H9 (cell line): Measurements from ENCODE around the gene LTBP4. TPM values are rescaled to one million over a fixed set of nuclear protein-coding genes. Genes with fewer than 3 reads are reported as not detected.
"Not testable (repeated sequence)": the region's sequence is repeated elsewhere in the genome, so short reads cannot be mapped to it uniquely, and the experiment has no call there.

Source experiments
- DNase-seq: peaks from one replicate; pipeline ENCODE4 v3.0.0-alpha.2; 2017
- H2AFZ ChIP-seq: one replicate; pipeline ENCODE4 v1.6.1; 2013; ENCODE audit warnings: mild to moderate bottlenecking, low read length, control low read depth, moderate library complexity
- H2AK5ac ChIP-seq: 2 replicates; pipeline ENCODE4 v1.6.1; 2013; ENCODE audit warnings: low read length, control low read depth, mixed read lengths; ENCODE audit not compliant: insufficient read length
- H2BK120ac ChIP-seq: one replicate; pipeline ENCODE4 v1.6.1; 2013; ENCODE audit warnings: low read depth, mild to moderate bottlenecking, low read length, control low read depth, inconsistent platforms; ENCODE audit not compliant: poor library complexity, severe bottlenecking
- H2BK12ac ChIP-seq: 2 replicates; pipeline ENCODE4 v1.6.1; 2013; ENCODE audit warnings: low read length, control low read depth, mixed read lengths, low read depth; ENCODE audit not compliant: insufficient read length
- H2BK15ac ChIP-seq: 2 replicates; pipeline ENCODE4 v1.6.1; 2013; ENCODE audit warnings: low read depth, low read length, control low read depth
- H2BK20ac ChIP-seq: one replicate; pipeline ENCODE4 v1.6.1; 2013; ENCODE audit warnings: low read depth, mild to moderate bottlenecking, low read length, control low read depth, inconsistent platforms; ENCODE audit not compliant: poor library complexity, severe bottlenecking
- H2BK5ac ChIP-seq: 2 replicates; pipeline ENCODE4 v1.6.1; 2013; ENCODE audit warnings: low read length, control low read depth, mixed read lengths; ENCODE audit not compliant: insufficient read length
- H3K14ac ChIP-seq: 2 replicates; pipeline ENCODE4 v1.6.1; 2013; ENCODE audit warnings: low read length, control low read depth; ENCODE audit not compliant: insufficient read depth
- H3K18ac ChIP-seq: 2 replicates; pipeline ENCODE4 v1.6.1; 2013; ENCODE audit warnings: low read depth, mild to moderate bottlenecking, mixed read lengths, low read length, control low read depth; ENCODE audit not compliant: insufficient read length
- H3K23ac ChIP-seq: 2 replicates; pipeline ENCODE4 v1.6.1; 2013; ENCODE audit warnings: low read length, control low read depth, mixed read lengths, low read depth; ENCODE audit not compliant: insufficient read length
- H3K23me2 ChIP-seq: 2 replicates; pipeline ENCODE4 v1.6.1; 2013; ENCODE audit warnings: low read depth, mild to moderate bottlenecking, mixed read lengths, low read length, control low read depth; ENCODE audit not compliant: insufficient read length, poor library complexity, severe bottlenecking
- H3K27ac ChIP-seq: 2 replicates; pipeline ENCODE4 v1.5.1; 2013; ENCODE audit warnings: low read length, control low read depth, mixed read lengths, low read depth; ENCODE audit not compliant: insufficient read length
- H3K27me3 ChIP-seq: 2 replicates; pipeline ENCODE4 v1.6.1; 2013; ENCODE audit warnings: low read length, control low read depth, inconsistent platforms; ENCODE audit not compliant: insufficient read depth
- H3K4ac ChIP-seq: 2 replicates; pipeline ENCODE4 v1.6.1; 2013; ENCODE audit warnings: low read depth, mild to moderate bottlenecking, control low read depth, inconsistent platforms, low read length, moderate library complexity
- H3K4me1 ChIP-seq: 2 replicates; pipeline ENCODE4 v1.6.1; 2013; ENCODE audit warnings: low read length, control low read depth, inconsistent platforms; ENCODE audit not compliant: insufficient read depth
- H3K4me2 ChIP-seq: 2 replicates; pipeline ENCODE4 v1.6.1; 2013; ENCODE audit warnings: low read length, control low read depth, mixed read lengths; ENCODE audit not compliant: insufficient read length, insufficient read depth
- H3K56ac ChIP-seq: 2 replicates; pipeline ENCODE4 v1.6.1; 2013; ENCODE audit warnings: low read depth, mild to moderate bottlenecking, mixed read lengths, low read length, control low read depth; ENCODE audit not compliant: insufficient read length
- H3K79me1 ChIP-seq: 2 replicates; pipeline ENCODE4 v1.6.1; 2013; ENCODE audit warnings: low read depth, mild to moderate bottlenecking, moderate library complexity, low read length, control low read depth, inconsistent platforms; ENCODE audit not compliant: insufficient read depth, poor library complexity, severe bottlenecking
- H3K79me2 ChIP-seq: 2 replicates; pipeline ENCODE4 v1.6.1; 2013; ENCODE audit warnings: low read length, control low read depth, inconsistent platforms; ENCODE audit not compliant: insufficient read depth
- H3K9ac ChIP-seq: 2 replicates; pipeline ENCODE4 v1.6.1; 2013; ENCODE audit warnings: low read length, control low read depth, mixed read lengths; ENCODE audit not compliant: insufficient read length; ENCODE audit errors: extremely low read depth
- H3K9me3 ChIP-seq: one replicate; pipeline ENCODE4 v1.6.1; 2013; ENCODE audit warnings: low read depth, low read length, inconsistent platforms; ENCODE audit not compliant: control insufficient read depth
- H3T11ph ChIP-seq: one replicate; pipeline ENCODE4 v1.6.1; 2013; ENCODE audit warnings: mild to moderate bottlenecking, low read length, control low read depth, inconsistent platforms
- H4K20me1 ChIP-seq: one replicate; pipeline ENCODE4 v1.6.1; 2013; ENCODE audit not compliant: control insufficient read depth, insufficient read length, insufficient read depth
- H4K5ac ChIP-seq: 2 replicates; pipeline ENCODE4 v1.6.1; 2013; ENCODE audit warnings: low read depth, mild to moderate bottlenecking, mixed read lengths, low read length, control low read depth; ENCODE audit not compliant: insufficient read length
- H4K8ac ChIP-seq: replicated peaks from 2 replicates; pipeline ENCODE4 v1.6.1; 2013; ENCODE audit warnings: low read length, control low read depth, mixed read lengths, low read depth; ENCODE audit not compliant: insufficient read length
- H4K91ac ChIP-seq: 2 replicates; pipeline ENCODE4 v1.6.1; 2013; ENCODE audit warnings: low read depth, mild to moderate bottlenecking, moderate library complexity, mixed read lengths, low read length, control low read depth; ENCODE audit not compliant: insufficient read length
- H3K27ac Mint-ChIP-seq, 3 experiments: 2 replicates in 2 of 3; 3 replicates in 1 of 3; pipeline ENCODE4 v1.8.0; 2020 to 2021; ENCODE audit warnings: mixed read lengths in 3 of 3, mild to moderate bottlenecking in 1 of 3, moderate library complexity in 1 of 3
- H3K27me3 Mint-ChIP-seq: 2 replicates; pipeline ENCODE4 v1.8.0; 2021; ENCODE audit warnings: low read depth, mild to moderate bottlenecking, moderate library complexity, mixed read lengths
- H3K36me3 Mint-ChIP-seq, 3 experiments: 2 replicates in 2 of 3; 3 replicates in 1 of 3; pipeline ENCODE4 v1.8.0; 2020 to 2021; ENCODE audit warnings: low read depth in 3 of 3, mixed read lengths in 3 of 3; ENCODE audit not compliant: insufficient read depth in 1 of 3
- H3K4me1 Mint-ChIP-seq, 2 experiments: 2 replicates each; pipeline ENCODE4 v1.8.0; 2020; ENCODE audit warnings: mixed read lengths in 2 of 2
- H3K4me3 Mint-ChIP-seq, 2 experiments: 2 replicates in 1 of 2; 3 replicates in 1 of 2; pipeline ENCODE4 v1.8.0; 2020 to 2021; ENCODE audit warnings: mild to moderate bottlenecking in 2 of 2, mixed read lengths in 2 of 2, moderate library complexity in 1 of 2
- H3K9me3 Mint-ChIP-seq, 2 experiments: 2 replicates in 1 of 2; 3 replicates in 1 of 2; pipeline ENCODE4 v1.8.0; 2020; ENCODE audit warnings: mild to moderate bottlenecking in 2 of 2, mixed read lengths in 2 of 2, moderate library complexity in 1 of 2
- WGBS: extraction: QIAGEN DNeasy Blood & Tissue Kit; methylation state at CpG from one replicate; pipeline ENCODE4 v1.1.7; 2013; ENCODE audit warnings: missing lambda C conversion rate, low lambda C conversion rate, mixed read lengths; ENCODE audit not compliant: insufficient read length; ENCODE audit errors: extremely low coverage; 5-methylcytosine and 5-hydroxymethylcytosine counted together
- total RNA-seq: library from RNA; stranded (reverse); gene quantifications from 2 replicates; pipeline ENCODE4 v1.2.1, GENCODE V29; 2021
- TF ChIP-seq, protein P1 (sequence below): fragments of 200-600 bp; sonication (generic); conservative IDR thresholded peaks from 3 replicates; pipeline ENCODE4 v1.8.0; 2021; ENCODE audit warnings: antibody characterized with exemption, mild to moderate bottlenecking

LTBP4 gene
- total RNA-seq, 1 experiment from 2014 or later, result 129 TPM

DNA sequence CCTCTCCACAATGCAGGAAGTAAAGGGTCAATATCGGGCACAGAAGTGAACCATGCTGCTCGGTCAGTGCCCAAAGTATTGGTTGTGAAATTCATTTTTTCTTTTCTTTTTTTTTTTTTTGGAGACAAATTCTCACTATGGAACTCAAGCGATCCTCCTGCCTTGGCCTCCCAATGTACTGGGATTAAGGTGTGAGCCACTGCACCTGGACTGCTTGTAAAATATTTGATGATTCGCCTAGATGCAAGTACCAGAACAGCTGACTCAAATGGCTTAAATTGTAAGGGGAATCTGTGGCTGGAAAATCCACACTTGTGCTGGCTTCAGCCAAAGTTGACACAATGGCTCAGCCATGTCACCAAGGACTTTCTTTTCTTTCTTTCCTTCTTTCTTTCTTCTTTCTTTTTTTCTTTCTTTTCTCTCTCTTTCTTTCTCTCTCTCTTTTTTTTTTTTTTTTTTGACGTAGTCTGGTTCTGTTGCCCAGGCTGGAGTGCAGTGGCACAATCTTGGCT, 45.6 kb downstream of the LTBP4 start:
- Histone ChIP-seq H3K4ac (no peak overlapping the region), H2AFZ (no peak overlapping the region), H3K27ac (no peak overlapping the region), H3K9ac (no peak overlapping the region), H3K18ac (no peak overlapping the region), H3K9me3 (no peaks in the 10 kb centered on the region), H3K79me1 (no peaks in the 10 kb centered on the region), H2BK12ac (no peak overlapping the region), H4K20me1 (no peaks in the 10 kb centered on the region), H3K79me2 (no peaks in the 10 kb centered on the region), H2BK5ac (no peak overlapping the region), H4K5ac (no peak overlapping the region), H3K4me2 (no peak overlapping the region), H3K14ac (no peak overlapping the region), H2BK15ac (no peak overlapping the region), H3K4me1 (no peaks in the 10 kb centered on the region), H2BK120ac (no peak overlapping the region), H4K91ac (no peak overlapping the region), H3K27me3 (no peaks in the 10 kb centered on the region), H2BK20ac (no peak overlapping the region), H4K8ac (no peak overlapping the region), H3K56ac (no peak overlapping the region), H2AK5ac (no peak overlapping the region), H3K23me2 (no peaks in the 10 kb centered on the region), H3T11ph (no peak overlapping the region), H3K23ac (no peak overlapping the region)
- no CpG with 5 or more reads among the region's 5 CpGs for whole genome bisulfite sequencing
- no peak for DNase-seq
- TF ChIP-seq, protein P1, sequence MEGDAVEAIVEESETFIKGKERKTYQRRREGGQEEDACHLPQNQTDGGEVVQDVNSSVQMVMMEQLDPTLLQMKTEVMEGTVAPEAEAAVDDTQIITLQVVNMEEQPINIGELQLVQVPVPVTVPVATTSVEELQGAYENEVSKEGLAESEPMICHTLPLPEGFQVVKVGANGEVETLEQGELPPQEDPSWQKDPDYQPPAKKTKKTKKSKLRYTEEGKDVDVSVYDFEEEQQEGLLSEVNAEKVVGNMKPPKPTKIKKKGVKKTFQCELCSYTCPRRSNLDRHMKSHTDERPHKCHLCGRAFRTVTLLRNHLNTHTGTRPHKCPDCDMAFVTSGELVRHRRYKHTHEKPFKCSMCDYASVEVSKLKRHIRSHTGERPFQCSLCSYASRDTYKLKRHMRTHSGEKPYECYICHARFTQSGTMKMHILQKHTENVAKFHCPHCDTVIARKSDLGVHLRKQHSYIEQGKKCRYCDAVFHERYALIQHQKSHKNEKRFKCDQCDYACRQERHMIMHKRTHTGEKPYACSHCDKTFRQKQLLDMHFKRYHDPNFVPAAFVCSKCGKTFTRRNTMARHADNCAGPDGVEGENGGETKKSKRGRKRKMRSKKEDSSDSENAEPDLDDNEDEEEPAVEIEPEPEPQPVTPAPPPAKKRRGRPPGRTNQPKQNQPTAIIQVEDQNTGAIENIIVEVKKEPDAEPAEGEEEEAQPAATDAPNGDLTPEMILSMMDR, result no peak
- peaks cover 0 to 3% of the 10 kb centered on the region in 2 experiments; a peak in 1 of 4 replicates for H3K4me1 Mint-ChIP-seq
- H3K27me3 Mint-ChIP-seq, result peaks cover 13% of the 10 kb centered on the region
- H3K27ac Mint-ChIP-seq, result no peak overlapping the region
- H3K4me3 Mint-ChIP-seq, result no peak overlapping the region
- peaks cover 0 to 3% (median 0%) of the 10 kb centered on the region in 3 experiments; a peak in 4 of 7 replicates for H3K36me3 Mint-ChIP-seq
- peaks cover 3 to 6% of the 10 kb centered on the region in 2 experiments; a peak in 3 of 5 replicates for H3K9me3 Mint-ChIP-seq

DNA sequence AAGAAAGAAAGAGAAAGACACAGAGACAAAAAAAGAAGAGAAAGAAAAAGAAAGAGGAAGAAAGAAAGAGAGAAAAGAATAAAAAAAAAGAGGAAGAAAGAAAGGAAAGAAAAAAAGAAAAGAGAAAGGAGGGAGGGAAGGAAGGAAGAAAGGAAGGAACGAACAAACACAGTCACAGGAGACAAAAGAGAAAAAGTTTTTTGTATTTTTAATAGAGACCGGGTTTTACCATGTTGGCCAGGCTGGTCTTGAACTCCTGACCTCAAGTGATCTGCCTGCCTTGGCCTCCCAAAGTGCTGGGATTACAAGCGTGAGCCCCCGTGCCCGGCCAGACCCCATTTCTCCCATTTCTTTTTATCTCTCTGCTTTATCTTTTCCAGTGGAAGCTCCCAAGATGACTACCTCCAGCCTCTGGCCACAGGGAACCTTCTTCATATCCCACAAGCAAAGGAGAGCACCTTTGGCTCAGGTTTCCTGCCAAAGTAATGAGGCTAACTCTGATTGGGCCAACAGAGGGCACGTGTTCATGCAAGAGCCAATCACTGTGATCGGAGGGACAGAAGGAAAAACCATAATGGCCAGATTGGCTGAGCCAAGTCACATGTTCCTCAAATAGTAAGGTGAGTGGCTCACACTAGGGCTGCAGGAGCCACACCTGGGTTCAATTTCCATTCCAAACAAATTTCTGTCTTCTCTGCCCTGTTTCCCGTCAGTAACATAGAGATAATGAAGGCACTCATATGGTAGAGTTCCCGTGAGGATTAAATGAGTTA, 48.9 kb downstream of the LTBP4 start:
- not testable (repeated sequence) for H3T11ph ChIP-seq, H3K14ac ChIP-seq, H2BK15ac ChIP-seq, H2BK20ac ChIP-seq, H3K23ac ChIP-seq, H4K91ac ChIP-seq, H3K4ac ChIP-seq, H3K27me3 ChIP-seq, H2AFZ ChIP-seq, H4K20me1 ChIP-seq, H2BK5ac ChIP-seq, H3K9me3 ChIP-seq, H3K36me3 Mint-ChIP-seq, H4K8ac ChIP-seq, H3K27ac ChIP-seq, H2BK12ac ChIP-seq, H3K9me3 Mint-ChIP-seq, H3K27ac Mint-ChIP-seq, H2AK5ac ChIP-seq, H3K79me2 ChIP-seq, H3K4me1 Mint-ChIP-seq, H2BK120ac ChIP-seq, H3K4me2 ChIP-seq, H3K23me2 ChIP-seq, H3K4me1 ChIP-seq, H3K4me3 Mint-ChIP-seq, H3K9ac ChIP-seq, H3K56ac ChIP-seq, H3K18ac ChIP-seq, DNase-seq, H4K5ac ChIP-seq, H3K79me1 ChIP-seq
- peaks cover 14% of the 10 kb centered on the region for H3K27me3 Mint-ChIP-seq
- no CpG with 5 or more reads among the region's 9 CpGs for WGBS
